ENCODE measurements around the gene RPL36A.

Gene RPL36A

DNA sequence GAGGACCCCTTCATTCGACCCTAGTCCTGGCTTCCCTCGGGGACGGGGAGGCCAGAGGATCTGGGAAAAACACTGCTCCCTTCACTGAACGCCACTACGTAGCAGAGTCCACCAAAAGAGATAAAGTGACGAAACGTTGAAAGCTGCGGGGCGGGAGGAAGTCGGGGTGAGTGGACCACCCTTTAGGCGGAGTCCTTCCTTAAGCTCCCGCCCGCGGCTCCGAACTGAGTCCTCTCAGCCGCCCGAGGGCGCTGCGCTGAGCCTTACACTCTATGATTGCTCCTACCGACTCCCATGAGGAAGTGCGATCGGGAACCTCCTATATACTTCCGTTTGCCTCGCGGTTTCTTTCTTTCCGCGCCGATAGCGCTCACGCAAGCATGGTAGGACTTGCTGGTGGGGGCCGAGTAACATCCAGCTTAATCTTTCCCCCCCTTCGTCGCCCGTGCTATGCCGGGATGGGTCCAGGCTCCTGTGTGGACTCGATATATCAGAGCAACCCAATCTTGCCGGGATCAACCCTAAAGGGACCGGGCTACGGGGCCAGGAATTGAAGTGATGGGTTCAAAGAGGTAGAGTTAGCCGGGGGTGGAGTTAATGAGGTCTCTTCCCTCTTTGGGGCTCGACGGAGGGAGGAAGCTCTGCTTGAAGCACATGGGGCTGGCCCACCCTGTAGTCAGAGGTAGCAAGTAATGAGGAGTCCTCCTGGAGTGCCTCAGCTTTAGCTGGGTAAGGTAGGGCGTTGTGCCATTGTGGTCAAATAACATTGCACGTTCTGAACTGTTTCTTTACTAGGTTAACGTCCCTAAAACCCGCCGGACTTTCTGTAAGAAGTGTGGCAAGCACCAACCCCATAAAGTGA is at the start of gene RPL36A:
Gene RPL36A, plus strand, starts transcription at position 348 of the 862 bp plus-strand sequence. Its CDS starts 33 bp downstream, at position 381.
- DNase-seq (ENCODE audit: low read depth in 2 of 2, low spot score in 1 of 2): peak; percentile 59 to 71

DNA sequence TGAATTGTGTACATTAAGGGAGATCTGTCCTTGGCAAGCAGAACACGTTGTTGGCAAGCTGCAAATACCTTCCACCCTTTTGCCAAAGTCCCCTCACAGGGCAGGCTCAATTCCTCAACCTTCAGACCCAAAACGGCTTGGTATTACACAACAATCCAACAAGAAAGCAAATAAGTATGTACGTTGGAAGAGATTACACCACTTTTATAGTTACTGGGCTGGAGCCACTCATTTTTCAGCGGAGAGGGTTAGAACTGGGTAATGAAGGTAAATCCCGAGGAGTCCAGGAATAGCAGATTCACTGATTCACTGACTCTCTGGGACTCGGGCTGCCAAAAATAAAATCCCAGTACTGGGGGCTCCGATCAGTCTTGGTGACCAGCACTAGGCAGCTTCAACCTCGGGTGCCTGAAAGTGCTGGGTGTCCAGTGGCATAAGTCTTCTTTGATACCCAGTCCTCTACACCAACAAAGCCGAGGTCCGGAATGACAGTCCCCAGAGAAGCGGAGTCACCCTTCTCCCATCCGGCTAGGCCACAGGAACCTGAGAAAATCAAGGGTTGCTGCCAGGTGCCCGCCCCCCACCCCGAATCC is 42.9 kb upstream of the RPL36A start:
- no peak for DNase-seq (ENCODE audit: low read depth in 2 of 2, low spot score in 1 of 2)

DNA sequence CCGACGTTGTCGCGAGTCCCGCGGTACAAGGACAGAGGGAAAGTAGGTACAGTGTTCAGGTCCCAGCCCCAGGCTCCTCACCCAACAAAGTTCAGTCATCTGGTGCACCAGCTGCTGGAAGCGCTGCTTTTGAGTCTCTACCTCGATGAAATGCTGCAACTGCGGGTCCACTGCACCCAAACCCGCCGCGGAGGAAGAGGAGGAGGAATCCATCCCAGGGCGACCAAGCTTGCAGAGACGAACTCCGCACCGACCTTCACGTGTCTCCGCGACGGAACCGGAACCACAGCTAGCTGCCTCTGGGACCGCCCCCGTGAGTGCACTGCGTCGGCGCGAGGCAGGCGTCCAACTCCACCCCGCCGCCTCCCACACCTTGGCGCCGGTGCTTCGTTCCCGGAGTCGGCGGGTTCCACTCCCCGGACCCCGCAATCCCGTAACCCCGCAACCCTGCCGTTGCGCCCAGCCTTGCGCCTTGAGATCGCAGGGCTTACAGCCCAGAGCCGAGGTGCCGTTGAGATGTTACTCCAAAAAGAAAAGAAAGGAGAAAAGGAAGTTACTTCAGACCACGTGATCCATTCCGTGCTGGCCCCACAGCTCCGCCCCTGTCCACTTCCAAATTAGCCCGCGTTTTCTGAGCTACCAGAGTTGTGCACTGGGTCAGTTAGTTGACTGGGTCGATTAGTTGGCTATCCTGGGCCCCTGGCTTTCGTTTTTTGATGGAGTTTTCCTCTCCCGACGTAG is 42.2 kb upstream of the RPL36A start, which contains the start of gene TIMM8A:
Gene TIMM8A, minus strand, starts transcription at position 291 of the 741 bp plus-strand sequence. Its CDS starts 78 bp downstream, at position 213.
- DNase-seq (ENCODE audit: low read depth in 2 of 2, low spot score in 1 of 2): peak; percentile 48 to 60

DNA sequence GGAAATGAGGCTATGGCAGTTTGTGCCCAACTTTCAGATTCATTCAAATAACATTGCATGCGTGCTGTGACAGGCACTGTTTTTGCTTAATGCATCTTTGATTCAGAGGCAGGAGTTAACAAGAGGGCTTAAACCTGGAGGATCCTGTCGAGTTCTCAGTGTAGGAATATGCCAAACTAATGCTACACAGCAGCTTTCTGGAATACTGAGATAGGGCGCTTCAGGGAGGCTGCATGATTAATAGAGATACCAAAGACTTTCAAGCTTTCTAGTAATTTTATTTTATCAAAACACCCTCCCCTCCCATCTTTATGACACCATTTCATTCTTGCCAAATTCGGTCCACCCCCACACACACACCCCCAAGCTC is 41.6 kb upstream of the RPL36A start:
- DNase-seq (ENCODE audit: low read depth in 2 of 2, low spot score in 1 of 2): no peak

DNA sequence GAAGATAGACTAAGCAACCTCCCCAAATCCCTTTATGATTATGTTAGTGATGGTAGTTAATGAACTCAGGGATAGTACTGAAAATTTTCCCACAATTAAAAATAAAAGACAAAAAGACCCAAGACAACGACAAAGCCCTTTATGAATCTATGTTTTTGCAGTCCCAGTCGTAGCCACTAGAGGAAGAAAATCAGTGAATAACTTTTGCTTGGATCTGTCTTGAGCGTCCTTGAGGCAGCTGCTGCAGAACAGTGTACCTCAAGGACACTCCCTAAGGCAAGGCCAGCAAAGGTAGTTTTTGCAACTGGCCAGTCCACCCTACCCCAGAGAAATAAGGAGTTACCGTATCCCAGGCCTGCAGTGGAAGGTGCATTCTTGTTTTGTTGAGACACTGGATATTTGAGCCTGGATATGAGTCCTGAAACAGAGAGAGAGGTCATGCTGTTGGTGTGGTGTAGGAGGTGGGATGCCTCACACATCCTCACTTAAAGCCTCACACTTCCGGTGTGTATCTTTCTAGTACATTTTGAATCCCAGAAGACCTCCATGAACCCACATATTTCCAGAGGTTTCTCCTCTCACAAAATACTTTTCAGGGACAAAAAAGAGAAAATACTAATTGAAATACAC is 33.5 kb upstream of the RPL36A start:
- DNase-seq (ENCODE audit: low read depth in 2 of 2, low spot score in 1 of 2): no peak

DNA sequence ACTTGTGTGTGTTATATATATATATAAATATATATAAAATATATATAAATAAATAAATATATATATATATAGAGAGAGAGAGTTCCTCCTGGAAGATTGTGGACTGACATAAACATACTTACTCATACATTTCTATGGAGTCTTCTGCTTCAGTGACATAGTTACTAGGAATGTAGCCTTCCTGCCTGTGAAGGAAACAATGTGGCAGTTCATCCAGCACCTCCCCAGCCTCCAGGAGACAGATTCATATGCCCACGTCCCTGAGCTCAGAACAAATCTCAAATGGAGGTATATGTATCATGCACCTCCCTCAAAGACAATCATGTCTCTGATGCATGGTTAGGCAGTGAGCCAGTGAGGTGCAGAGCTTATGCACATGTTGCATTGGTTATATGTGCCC is 30.8 kb upstream of the RPL36A start:
- no peak for DNase-seq (ENCODE audit: low read depth in 2 of 2, low spot score in 1 of 2)

DNA sequence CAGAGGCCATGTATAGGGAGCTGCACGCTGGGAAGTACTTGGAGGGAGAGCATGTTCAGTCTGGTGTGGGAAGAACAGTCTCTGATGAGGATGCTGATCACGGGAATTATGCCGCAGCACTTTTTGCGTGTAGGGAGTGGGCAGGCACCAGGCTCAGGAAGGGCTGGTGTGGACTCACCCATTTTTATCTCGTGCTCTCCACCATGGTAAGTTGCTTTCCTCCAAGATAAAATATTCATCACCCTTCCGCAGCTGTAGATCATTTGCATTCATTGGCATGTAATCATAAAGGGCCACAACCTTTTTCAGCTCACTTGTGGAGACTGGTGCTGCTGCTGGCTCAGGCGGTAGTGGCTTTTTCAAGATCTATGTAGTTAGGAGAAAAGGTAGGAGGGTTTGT is 30.4 kb upstream of the RPL36A start:
- no peak for DNase-seq (ENCODE audit: low read depth in 2 of 2, low spot score in 1 of 2)

DNA sequence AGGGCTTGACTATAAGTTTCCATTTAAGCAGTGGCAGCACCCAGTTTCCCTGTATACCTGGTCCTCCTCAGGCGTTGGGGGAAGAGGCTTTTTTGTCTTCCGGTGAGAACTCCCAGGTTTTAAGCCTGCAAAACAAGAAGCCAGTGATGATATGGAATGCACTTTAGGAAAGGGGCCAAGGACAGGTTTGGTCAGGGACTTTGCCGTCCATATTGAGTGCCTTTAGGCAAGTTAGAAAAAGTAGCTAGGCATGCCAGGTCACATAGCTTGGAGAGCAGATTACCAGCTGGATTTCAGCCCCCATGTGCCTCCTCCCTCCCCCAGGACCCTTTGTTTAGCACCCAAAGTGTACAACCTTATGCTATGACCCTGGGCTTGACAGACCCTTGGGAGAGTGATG is 28.7 kb upstream of the RPL36A start:
- DNase-seq (ENCODE audit: low read depth in 2 of 2, low spot score in 1 of 2): no peak

DNA sequence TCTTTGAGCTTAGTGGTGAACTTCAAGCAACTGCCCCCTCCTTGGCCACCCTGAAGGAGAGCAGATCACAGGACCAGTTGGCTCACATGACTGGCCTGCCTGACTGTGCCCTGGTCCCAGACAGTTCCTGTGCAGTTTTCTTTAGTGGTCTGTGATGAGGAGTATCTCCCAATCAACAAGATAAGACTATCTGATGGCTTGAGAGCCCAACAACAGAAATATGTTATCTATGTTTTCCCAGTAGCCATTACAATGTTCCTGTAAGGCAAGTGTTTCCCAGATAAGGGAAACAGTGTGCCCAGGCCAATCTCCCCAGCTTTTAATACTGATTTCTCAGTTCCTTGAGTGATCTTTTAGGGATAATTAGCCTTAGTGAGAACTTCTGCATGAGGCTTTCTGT is 28.1 kb upstream of the RPL36A start:
- DNase-seq (ENCODE audit: low read depth in 2 of 2, low spot score in 1 of 2): no peak

DNA sequence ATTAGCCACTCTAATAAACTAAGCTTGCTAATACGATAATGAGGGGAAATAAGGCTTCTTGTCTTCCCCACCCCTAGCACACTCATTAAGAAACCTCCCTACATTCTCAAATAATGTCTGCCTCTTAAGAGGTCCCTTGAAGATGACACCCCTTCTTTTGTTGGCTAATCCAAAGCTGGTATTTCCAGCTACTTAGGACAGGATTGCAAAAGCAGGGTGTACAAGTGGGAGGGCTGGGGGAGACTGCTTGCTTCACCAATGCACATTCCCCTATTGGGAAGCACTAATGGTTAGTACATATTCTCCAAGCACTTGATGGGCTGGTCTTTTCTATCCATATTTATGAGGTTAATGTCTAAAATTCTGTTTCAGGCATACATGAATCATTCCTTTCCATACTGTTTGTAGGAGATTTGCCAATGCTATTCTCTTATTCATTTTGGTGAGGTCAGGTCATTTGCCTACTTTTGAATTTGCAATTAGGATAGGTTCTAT is 25.5 kb upstream of the RPL36A start:
- DNase-seq (ENCODE audit: low read depth in 2 of 2, low spot score in 1 of 2): no peak

DNA sequence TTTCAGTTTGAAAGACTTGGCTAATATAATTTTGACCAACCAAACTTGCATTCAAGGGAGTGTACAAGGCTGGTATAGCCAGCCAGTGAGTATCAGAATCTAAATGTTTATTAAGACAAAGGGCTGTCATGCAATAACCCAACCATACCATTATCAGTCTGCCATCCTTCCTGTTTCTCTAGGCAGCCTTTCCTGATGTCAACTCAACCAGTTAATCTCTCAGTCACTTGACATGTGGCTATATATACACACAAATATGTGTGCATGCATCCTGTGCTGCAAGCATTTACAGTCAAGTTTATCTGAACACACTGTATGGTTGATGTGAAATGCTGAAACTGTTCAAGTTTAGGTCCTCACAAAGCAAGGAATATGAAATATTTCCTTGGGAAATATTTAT is 22.0 kb upstream of the RPL36A start:
- DNase-seq (ENCODE audit: low read depth in 2 of 2, low spot score in 1 of 2): no peak

DNA sequence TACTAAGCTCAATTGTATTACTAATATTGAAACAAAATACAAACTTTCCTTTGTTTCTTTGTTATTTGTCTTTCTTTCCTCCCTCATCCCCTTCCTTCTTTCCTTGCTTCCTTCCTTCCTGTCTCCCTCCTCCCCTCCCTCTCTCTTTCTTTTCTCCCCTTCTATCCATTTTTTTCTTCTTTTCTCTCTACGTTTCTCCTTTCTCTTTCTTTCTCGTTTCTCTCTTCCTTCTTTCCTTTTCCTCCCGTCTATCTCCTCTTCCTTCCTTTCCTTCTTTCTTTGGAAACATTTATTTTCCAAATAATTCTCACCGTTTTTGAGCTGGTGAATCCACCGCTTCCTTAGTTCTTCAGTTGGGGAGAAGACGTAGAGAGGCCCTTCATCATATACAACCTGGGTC is 21.1 kb upstream of the RPL36A start:
- DNase-seq (ENCODE audit: low read depth in 2 of 2, low spot score in 1 of 2): no peak

DNA sequence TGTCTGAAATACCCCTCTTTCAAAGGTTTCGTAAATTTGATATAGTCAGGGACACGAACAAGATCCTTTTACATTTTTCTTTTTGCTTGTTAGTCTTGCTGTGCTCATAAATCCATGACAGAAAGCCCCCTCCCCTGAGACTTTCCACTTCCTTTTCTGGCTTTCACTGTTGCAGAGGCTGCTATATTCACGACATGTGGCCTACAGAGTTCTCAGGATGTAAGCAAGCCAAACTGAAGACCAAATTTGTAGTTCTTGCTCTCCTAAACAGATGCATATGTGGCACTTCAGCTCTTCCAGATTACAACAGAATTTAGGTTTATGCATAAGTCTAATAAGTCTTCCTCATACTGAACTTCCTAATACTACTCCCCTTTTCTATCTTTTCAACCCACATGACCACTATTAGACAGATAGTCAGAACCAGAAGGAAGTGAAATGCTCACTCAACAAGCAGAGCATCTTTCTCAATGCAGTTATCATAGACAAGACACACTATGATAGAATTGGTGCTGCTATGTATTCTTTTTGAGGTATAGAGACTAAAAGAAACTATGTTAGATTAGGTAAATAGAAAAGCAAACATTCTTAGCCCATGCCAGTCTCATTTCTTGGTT is 19.8 kb upstream of the RPL36A start:
- no peak for DNase-seq (ENCODE audit: low read depth in 2 of 2, low spot score in 1 of 2)

DNA sequence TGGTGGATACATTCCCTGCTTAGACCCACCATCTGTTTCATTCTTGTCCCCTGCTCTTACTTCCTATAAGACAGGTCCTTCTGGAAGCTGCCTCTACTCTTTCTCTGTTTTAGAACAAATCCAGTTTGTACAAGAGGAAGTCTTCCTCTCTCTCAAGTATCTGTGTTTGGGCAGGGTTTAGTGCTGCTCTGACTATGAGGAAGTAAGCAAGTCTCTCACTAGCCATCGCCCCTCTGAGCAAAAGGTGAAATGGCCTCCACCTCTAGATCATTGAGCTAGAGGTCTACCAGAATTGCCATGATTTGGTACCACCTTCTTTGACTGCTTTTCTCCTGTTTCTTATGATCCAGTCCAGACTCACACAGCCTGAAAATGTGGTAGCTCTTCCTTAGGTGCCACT is 13.3 kb upstream of the RPL36A start:
- DNase-seq (ENCODE audit: low read depth in 2 of 2, low spot score in 1 of 2): no peak

DNA sequence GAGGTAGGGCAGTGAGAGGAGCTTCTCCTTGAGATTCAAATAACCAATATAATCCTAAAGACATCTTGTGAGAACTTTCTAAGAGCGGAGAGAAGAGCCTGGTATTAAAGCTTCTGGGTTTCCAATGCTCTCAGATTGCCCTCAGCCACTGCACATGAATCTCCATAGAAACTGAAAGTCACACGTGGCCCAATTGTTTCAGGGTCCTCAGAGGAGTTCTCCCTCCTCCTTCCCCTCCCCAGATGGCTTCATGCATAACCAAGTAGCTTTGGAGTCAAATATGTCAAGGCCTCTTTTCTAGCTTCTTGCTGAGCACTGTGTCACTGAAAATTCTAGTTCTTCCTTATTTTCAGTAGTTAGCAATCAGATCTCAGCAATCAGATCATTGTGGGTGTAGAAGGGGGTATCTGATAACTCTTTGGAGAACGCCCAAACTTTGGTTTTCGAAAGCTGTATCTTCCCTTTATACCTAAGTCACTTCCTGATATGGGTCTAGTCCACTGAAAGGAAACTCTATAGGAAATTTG is 7.1 kb upstream of the RPL36A start:
- DNase-seq (ENCODE audit: low read depth in 2 of 2, low spot score in 1 of 2): no peak

DNA sequence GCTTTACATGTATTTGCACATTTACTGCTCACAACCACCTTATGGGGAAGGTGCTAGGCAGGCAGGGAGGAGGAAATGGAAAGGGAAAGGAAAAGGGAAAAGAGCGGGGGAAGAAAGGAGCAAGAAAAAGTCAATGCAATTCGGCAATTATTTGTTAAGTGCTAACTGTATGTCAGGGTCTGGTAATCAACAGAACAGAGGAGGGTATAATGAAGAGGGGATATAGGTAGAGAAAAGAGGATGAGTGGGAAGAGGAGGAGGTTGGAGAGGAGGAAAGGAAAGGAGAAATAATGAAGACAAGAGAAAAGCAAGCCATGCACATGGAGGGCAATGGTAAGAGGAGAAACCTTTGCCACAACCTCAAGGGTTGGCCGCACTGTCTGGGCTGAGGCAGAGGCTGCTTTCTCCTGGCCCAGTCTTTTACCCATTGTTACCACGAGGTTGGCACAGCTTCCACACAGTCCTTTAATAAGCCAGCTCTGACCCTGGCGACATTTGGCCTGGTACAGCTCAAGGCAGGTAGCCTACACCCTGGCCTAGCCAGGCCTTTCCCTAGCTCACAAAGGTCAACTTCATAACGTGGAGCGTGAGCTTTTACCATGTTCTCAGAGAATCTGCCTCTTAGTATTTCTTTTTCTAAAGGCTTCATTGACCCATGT is 5.7 kb upstream of the RPL36A start:
- DNase-seq (ENCODE audit: low read depth in 2 of 2, low spot score in 1 of 2): no peak

DNA sequence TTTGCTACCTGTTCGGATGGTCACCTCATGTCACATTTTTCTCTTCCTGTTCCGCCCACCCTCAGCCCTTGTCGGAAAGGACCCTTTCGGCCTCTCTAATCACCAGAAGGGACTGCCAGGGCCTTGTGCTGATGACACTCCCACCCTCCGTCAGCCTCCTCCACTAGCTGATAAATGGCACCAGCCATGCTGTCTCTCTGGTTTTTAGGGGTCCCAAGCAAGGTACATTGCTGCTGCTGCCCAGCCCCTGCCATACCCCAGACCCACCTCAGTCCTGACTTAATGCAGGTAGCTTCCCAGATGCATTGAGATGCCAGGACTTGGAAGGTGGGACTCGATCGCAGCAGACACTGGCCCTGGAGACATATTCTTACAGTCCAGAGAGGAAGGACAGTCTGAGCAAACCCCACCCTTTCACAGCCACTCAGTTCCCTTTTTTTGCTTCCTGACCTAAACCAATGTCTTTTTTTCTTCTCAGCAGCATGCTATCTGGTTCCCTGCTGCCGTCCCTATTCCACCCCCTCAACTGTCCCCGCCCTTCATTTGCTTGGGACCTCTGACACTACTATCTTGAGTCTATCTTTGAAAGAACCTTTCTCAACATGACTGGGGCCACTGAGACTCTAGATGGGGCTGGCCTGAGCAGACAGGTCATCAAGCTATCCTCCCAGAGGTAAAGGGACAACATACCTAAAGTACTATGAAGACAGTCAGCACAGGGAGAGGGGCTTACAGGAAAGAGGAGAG is 4.8 kb upstream of the RPL36A start, which contains the start of gene BTK:
Gene BTK, minus strand, starts transcription at position 397 of the 747 bp plus-strand sequence. CDS start 10,907 bp downstream, outside the sequence.
- DNase-seq (ENCODE audit: low read depth in 2 of 2, low spot score in 1 of 2): no peak

DNA sequence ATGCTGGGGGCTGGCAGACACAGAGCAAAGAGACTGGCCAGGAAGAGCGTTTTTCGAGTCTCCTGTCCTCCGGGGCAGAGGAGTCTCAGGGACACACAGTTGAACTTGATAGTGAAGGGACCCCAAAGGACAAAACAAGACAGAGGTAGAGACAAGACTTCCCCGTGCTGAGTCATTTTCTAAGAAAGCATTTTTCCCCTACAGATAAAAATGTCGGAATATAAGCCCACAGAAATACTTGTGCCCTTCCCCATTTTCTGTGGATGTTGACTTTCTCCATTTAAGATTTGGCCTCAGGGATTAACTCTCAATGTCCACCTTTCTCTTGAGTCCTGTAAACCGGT is 4.3 kb upstream of the RPL36A start:
- DNase-seq (ENCODE audit: low read depth in 2 of 2, low spot score in 1 of 2): no peak

DNA sequence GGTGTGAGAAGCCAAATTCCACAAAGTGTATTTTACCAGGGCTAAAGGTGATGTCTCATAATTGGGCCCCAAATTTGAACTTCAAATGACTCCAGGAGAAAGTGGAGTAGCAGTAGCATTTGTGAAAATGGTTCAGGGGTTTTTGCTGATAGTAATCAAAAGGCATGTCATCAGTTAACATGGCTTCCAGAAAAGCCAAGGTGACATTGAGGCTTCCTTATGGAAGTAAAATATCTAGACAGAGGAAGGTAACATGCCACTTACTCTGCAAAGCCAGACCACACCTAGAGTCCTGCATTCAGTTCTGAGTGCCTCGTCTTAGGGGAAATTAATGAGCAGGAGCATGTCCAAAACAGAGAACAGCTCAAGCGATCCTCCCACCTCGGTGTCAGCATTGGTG is 2.2 kb upstream of the RPL36A start:
- no peak for DNase-seq (ENCODE audit: low read depth in 2 of 2, low spot score in 1 of 2)
